HG03066 (cell line): Measurements from ENCODE around the gene PTGES2.
"Not testable (repeated sequence)": the region's sequence is repeated elsewhere in the genome, so short reads cannot be mapped to it uniquely, and the experiment has no call there.

Experiments used
- ATAC-seq: cut with Tn5 transposase; IDR thresholded peaks from one replicate; pipeline ENCODE4 v1.9.1; 2021; ENCODE audit warnings: low read depth; ENCODE audit not compliant: unreplicated experiment

PTGES2 gene

DNA sequence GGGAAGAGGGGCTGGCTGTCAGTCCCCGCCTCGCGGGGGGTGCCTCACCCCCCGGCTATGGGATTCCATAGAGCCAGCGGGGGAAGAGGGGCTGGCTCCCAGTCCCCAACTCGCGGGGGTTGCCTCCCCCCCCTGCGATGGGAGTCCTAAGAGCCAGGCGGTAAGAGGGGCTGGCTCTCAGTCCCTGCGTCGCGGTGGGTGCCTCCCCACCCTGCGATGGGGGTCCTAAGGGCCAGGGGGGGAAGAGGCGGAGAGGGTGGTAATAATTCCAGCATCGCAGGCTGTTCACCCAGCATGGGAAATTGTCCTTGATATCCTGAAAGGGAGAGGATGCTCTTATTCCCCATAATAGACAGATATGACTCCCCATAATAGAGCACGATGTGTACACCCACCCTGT is 12.1 kb upstream of the PTGES2 start:
- no peak for ATAC-seq

DNA sequence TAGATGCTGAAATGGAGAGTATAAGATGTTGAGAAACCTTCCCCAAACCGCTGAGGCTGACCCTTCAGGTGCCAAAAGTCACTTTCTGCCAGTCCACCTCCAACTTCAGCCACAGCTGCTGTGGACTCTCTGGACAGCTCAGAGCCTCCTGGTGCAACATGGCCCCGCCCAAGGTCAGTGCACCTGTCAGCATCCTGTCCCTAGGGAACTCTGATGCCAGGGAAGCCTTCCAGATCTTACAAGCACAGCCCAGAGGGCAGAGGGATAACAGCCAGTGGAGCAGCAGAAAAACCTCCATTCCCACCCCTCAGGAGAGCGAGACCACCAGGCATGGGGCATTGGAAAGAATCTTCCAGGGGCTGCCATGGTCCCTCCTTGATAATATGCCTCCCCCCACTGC is 10.5 kb upstream of the PTGES2 start:
- ATAC-seq: no peak

DNA sequence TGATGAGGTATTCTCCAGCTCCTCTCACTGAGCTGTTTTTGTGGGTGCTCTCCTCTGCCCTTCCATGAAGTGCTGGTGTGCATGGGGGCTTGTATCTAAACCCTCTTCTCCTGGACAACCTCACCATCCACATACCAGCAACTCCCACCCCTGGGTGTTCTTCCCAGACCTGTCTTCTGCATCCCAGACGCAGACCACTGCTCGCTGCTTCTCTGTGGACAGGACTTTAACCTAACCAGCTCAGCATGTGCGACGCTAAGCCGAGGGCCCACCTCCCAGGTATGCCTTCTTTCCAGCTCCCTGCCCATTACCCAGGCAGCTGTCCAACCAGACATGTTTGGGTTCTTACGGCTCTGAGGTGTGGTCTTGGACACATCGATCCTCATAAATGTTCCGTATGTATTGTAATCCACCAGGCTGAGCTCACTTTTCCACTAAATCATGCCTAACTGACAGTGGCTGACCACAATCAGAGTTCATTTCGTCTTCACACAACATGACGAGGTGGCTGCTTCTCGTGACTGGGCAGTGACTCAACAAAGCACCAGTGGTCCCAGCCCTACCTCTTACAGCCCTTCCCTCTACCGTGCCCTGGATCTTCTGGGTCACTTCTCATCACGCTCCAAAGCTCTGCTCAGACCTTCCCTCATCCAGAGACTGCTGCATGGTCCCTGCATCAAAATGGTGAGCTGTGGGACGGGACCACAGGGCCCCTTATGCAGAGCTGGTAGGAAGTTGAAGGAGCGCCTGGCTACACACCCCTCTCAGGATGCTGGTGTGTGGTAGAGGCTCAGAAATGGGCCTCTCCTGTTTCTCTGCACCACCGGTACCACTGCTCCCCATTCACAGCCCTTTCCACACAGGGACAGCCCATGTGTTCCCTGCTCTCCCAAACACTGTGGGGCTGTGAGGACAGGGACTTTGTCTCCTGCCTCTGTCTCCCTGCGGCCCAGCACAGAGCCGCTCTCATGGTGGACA is 9.6 kb upstream of the PTGES2 start:
- no peak for ATAC-seq

DNA sequence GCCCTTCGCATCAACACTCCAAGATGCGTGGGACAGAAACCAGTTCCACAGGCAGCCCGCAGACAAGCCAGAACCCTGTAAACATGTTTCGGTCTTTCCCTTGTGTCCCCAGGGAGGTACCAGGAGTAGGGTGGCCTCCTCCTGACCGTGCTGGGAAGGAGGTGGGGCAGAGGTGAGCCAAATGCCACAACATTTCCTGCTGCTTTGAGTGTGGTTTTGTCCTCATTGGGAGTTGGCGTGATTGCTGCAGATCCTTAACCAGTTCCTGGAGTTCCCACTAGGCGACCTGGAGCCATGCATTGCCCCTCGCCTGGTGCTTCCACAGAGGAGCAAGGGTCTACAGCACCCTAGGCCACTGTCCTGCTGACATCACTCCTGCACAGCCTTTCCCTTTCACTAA is 8.0 kb upstream of the PTGES2 start:
- ATAC-seq: not testable (repeated sequence)

DNA sequence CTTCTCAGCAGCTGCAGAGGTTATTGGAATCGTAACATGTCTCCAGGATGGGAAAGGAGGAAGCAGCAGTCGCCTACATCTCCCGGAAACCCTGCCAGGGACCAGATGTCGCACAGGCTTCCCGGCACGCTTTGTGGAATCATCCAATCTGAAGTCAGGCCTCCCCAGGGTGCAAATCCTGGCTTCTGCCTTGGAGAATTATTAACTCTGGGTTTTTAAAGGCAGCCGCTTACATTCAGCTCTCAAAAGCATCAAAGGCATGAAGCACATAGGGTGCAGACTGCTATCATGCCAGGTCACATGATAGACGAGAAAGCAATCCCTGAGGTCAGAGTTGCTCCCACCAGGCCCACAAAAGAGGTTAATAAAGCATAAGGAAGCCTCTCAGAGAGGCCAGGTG is 4.6 kb upstream of the PTGES2 start:
- ATAC-seq: not testable (repeated sequence)

DNA sequence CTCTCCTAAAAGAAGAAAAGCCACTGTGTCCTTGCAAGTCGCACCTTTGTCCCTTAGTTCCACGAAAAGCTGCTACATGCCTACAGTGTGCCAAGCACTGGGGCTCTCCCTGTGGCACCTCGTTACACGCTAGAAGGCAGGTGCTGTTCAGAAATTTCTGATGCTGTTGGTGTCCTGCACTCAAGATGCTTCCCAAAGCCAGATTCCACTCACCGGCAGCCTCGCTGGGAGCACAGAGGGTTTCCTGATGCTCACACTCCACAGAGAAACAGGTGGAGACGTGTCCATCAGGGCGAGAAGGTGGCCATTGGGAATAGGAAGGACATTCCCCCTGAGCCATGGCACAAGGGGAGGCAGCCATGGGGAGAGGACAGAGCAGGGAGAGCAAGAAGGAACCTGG is 3.8 kb upstream of the PTGES2 start:
- not testable (repeated sequence) for ATAC-seq

DNA sequence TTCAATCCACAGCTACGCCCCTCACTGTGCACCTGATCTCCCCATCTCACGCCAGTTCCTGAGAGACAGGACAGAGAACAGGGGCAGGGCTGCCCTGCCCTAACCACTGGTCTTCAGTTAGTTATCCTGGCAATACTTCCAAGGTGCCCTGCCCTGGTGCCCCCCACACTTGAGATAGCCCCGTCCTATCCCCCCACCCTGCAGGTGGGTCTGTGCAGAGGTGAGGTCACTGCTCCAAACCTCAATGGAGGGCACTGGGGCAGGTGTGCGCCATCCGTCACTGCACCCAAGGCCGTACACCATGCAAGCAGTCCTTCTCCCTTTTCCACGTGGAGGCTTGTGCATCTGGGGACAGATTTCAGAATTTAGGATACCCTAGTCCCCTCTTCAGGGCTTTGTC is 3.1 kb upstream of the PTGES2 start:
- not testable (repeated sequence) for ATAC-seq

DNA sequence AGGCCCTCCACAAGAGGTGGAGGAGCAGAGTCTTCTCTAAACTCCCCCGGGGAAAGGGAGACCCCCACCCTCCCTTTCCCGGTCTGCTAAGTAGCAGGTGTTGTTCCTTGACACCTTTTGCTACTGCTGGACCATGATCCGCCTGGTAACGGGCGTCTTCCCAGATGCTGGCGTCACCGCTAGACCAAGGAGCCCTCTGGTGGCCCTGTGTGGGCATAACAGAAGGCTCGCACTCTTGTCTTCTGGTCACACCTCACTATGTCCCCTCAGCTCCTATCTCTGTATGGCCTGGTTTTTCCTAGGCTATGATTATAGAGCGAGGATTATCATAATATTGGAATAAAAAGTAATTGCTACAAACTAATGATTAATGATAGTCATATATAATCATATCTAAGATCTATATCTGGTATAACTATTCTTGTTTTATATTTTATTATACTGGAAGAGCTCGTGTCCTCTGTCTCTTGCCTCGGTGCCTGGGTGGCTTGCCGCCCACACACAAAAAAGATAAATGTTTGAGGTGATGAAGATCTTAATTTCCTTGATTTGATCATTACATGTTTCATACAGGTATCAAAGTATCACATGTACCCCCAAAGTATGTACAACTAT is 2.6 kb upstream of the PTGES2 start:
- not testable (repeated sequence) for ATAC-seq

DNA sequence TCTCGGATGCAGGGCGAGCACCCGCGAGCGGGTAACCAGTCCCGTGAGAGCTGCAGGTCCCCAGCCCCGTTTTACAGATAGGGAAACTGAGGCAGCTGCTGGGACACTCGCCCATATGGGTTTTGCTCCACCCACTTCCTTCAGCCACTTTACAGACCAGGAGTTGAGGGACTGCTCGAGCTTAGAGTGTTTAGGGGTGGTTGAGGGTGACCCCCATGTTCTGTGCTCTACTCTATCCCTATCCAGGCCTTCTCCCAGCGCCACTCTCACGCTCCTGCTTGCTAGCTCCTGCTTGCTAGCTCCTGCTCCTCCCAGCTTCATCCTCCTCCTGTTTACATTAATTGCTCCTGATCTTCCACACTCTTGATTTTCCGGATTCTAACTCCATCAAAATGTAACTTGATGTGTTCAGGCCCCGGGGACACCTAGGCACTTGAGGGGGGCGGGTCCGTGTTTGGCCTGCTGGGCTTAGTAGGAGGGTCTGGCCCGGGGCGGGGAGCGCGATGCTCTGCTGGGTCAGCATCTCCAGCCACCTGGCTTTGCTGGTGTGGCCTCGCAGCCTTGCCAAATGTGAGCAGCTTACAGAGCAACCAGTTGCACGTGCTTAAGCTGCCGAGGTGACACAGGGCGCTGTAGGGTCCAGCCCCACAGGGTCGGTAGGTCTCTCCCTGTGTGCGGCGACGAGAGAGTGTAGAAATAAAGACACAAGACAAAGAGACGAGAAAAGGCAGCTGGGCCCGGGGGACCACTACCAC is 1.5 kb upstream of the PTGES2 start:
- no peak for ATAC-seq

DNA sequence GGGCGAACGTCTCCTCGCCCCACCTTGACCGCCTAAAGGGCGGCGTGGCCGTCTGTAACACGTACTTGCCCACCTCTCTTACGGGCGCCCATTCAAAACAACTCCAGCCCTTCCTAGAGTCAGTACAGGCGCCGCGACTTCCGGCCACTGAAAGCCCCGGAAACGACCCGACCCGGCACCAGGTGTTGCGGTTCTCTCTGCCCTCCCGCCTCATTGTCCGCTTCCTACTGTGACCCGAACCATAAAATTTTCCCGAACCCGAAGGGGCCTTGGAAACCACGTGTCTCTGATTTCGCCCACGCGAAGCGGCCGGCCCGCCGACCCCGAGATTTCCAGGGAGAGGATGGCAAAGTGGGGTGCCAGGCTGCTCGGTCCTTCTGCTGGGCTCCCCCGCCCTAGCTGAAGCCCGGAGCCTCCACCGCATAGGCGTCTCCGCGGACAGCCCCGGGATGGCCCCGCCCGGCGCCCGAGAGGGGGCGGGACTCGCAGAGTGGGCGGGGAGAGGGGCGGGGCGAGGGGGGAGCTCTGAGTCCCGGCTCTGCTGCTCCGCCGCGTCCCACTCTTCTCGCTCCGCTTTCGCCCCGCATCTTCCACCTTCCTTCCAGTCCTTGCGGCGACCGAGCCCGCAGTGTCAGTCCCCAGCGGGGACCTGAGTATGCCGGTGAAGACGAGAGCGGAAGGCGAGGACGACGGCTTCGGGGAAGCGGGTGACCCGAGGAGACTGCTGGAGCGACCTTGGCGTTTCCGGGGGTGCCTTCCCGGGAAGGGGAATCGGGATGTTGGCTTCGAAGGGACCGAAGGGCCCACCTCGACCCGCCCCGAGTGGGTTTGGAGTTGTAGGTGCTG is 684 bp upstream of the PTGES2 start:
- peak; percentile 66 for ATAC-seq

DNA sequence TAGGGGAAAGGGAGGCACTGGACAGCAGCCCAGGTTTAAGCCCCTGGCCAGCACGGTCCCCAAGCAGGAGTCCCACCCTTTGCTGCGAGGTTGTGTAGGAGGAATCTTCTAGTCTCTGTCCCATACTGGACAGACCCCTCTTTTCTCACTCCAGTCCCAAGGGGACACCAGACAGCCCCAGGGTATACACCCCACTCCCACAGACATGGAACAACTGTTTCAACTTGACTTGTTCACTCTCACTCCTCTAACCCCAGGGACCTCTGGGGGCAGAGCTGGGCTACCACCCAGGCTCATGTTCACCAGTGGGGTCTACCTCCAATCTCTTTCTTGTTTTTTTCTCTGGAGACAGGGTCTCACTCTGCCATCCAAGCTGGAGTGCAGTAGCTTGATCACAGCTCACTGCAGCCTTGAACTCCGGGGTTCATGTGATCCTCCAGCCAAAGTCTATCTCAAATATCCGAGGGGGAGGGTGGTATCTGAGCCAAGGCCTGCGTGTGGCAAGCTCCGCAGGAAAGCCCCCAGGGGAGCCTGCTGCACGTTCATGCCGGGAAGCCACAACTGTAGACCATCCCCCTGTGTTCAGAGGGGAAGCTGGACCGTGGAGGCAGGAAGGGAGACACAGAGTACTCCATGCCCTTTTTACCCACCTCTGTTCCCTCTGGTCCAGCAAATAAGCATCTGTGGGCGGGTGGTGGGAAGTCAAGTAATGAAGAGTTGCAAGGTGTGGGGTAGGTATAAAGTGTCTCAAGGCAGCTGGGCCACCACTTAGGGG is 1.8 kb downstream of the PTGES2 start:
- no peak for ATAC-seq

DNA sequence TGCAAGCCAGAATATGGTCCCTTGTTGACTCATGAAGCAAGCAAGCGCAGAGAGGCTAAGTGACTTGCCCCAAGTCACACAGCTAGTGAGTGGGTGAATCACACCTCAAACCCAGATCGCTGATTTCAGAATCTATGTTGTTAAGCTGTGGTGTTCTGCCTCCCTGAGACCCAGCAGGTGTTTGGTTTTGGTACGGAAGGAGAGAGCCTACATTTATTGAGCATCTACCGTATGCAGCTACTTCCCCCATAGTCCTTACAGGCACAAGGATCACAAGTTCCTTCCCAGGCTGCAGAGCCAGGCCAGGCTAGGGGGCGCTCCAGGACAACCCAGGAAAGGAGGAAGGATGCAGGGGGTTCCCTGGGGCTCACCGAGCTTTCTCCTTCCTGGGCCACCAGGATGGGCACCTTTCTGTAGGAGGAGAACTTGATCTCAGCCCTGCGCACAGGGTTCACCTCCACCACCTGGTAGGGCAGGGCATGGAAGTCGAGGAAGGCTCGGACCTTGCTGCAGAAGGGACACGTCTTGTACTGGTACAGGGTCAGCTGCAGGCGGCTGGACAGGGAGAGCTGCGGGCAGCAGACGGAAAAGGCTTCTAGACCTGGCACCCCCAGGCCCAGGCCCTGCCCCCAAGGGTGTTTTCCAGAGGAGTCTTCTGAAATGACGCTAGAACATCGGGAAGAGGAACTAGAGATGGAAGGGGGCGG is 2.5 kb downstream of the PTGES2 start:
- no peak for ATAC-seq

DNA sequence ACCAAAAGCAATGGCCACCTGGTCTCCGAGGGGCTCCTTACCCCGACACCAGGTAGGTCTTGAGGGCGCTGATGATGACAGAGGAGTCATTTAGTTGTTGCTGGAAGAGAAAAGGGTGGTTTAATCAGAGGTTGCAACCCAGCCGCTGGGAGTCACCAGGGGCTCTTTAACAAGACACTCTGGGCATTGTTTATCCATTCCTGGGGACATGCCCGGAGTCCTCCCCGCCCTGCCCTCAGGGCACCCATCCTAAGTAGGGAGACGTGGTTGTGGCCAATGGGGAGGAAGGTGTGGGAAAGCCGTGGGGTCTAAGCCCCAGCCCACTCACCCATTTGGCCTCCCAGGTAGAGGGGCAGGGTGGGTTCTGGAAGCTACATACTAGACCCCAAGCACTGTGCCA is 3.1 kb downstream of the PTGES2 start:
- no peak for ATAC-seq

DNA sequence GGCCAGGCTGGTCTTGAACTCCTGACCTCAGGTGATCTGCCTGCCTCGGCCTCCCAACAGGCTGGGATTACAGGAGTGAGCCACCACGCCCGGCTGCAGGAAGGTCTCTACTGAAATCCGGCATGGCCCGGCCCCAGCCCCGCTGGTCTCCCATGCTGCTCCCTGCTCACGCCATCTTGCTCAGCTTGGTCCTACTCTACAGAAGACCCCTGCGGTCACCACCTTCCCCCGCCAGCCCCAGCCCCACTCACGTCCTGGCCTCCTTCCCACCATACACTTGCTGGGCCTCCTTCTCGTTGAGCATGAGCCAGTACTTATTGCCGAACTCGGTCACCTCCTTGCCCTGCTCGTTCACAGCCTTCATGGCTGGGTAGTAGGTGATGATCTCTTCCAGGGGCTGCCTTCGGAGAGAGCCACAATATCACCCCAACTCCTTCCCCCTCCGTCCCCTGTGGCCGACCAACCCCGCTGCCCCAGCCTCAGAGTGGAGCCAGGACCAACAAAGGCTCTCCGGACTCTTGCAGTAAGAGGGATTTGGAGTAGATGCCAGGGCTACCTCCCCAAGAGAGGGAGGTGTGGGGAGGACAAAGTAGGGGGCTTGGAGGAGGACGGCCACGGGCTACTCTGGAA is 4.0 kb downstream of the PTGES2 start:
- ATAC-seq: no peak

DNA sequence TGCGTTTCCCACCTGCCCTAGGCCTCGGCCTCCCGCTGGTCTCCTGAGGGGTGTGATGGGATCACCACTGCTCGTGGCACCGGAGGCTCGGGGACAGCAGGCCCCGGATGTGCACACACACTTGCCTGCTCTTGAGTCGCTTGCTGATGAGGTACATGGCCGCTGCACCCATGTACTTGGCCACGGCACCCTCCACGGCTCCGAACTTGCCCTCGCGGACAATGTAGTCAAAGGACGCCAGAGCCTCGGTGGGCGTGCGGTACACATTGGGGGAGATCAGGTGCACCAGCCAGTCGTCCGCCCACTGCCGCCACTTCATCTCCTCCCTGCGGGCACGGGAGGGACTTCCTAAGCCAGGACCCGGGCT is 4.7 kb downstream of the PTGES2 start:
- no peak for ATAC-seq

DNA sequence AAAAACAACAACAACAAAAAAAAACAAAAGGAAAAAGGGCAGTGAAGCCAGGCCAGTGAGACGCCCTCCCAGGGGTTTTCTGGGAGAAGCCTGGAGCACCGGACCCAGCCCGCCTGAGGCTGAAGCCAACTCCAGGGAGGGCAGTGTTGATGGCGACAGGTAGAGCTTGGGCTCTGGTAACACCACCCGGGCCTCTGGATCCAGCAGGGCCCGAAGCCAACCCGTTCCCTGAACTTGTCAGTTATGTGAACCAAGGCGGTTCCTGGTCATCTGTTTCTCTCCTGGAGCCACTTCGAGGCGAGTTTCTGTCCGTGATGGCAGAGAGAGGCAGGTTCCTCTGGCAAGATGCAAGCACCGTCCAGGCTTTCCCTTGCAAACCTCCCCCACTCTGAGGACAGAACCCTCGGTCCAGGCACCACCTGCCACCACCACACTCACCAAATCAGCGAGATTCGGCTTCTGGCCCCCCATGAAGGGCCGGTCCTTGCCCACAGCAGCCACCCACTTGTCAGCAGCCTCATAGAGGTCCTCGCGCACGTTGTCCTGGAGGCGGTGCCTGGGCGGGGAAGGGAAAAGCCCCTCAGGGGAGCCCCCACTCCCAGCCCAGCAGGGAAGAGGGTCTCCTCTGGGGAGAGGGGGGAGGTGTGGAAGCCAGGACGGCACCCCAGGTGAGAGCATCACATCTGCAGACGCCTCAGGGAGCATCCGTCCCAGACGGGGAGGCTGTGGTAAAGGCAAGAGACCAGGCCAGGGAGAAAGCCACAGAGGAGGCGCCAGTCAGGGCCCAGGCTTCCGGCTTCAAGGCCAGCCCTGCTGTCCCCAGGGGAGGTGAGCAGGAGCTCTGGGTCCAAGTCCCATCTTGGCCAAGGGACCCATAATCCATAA is 5.4 kb downstream of the PTGES2 start:
- no peak for ATAC-seq

DNA sequence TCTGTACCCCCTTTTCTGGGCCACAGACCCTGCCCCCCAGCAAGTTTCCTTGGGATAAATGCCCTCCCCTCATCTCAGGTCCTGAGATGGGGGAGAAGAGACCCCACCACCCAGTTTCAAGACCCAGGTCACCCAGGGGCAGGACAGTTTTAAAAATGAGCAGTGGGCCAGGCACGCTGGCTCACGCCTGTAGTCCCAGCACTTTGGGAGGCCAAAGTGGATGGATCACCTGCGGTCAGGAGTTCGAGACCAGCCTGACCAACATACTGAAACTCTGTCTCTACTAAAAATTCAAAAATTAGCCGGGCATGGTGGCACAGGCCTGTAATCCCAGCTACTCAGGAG is 6.1 kb downstream of the PTGES2 start:
- ATAC-seq: no peak
